Mesendoderm (in vitro differentiated cells): ENCODE data around the gene AMIGO1.
"Not testable (repeated sequence)": the region's sequence is repeated elsewhere in the genome, so short reads cannot be mapped to it uniquely, and the experiment has no call there.

ENCODE experiments used
- DNase-seq: peaks from one replicate; pipeline ENCODE4 v3.0.0; 2013
- H2AK5ac ChIP-seq: 2 replicates; pipeline ENCODE4 v1.6.1; 2013; ENCODE audit warnings: low read length, inconsistent platforms
- H2BK120ac ChIP-seq: 2 replicates; pipeline ENCODE4 v1.6.1; 2013; ENCODE audit warnings: low read depth, mild to moderate bottlenecking, low read length, moderate library complexity, mixed read lengths
- H2BK15ac ChIP-seq: replicated peaks from 2 replicates; pipeline ENCODE4 v1.6.1; 2013; ENCODE audit warnings: low read depth, mild to moderate bottlenecking, moderate library complexity
- H2BK5ac ChIP-seq: 2 replicates; pipeline ENCODE4 v1.6.1; 2013; ENCODE audit warnings: low read length, inconsistent platforms
- H3K18ac ChIP-seq: 2 replicates; pipeline ENCODE4 v1.6.1; 2013; ENCODE audit warnings: mild to moderate bottlenecking, low read length, mixed read lengths
- H3K23ac ChIP-seq: one replicate; pipeline ENCODE4 v1.6.1; 2013; ENCODE audit warnings: low read length
- H3K27ac ChIP-seq: 2 replicates; pipeline ENCODE4 v1.5.1; 2013; ENCODE audit warnings: low read depth, mild to moderate bottlenecking, inconsistent platforms, low read length, moderate library complexity
- H3K27me3 ChIP-seq: 2 replicates; pipeline ENCODE4 v1.6.1; 2013; ENCODE audit warnings: low read length, control low read depth, mild to moderate bottlenecking, inconsistent platforms; ENCODE audit not compliant: insufficient read depth, poor library complexity
- H3K36me3 ChIP-seq: 2 replicates; pipeline ENCODE4 v1.6.1; 2013; ENCODE audit warnings: low read length, inconsistent platforms; ENCODE audit not compliant: control insufficient read depth, insufficient read depth
- H3K4ac ChIP-seq: one replicate; pipeline ENCODE4 v1.6.1; 2013; ENCODE audit warnings: low read depth, mild to moderate bottlenecking, low read length, moderate library complexity
- H3K4me1 ChIP-seq: 2 replicates; pipeline ENCODE4 v1.6.1; 2013; ENCODE audit warnings: low read depth, low read length, inconsistent platforms; ENCODE audit not compliant: control insufficient read depth
- H3K4me2 ChIP-seq: 2 replicates; pipeline ENCODE4 v1.6.1; 2013; ENCODE audit warnings: low read length
- H3K4me3 ChIP-seq: 2 replicates; pipeline ENCODE4 v1.5.1; 2013; ENCODE audit warnings: mild to moderate bottlenecking, low read length
- H3K56ac ChIP-seq: one replicate; pipeline ENCODE4 v1.6.1; 2013; ENCODE audit warnings: low read length
- H3K79me1 ChIP-seq: 2 replicates; pipeline ENCODE4 v1.6.1; 2013; ENCODE audit warnings: low read length, inconsistent platforms
- H3K79me2 ChIP-seq: 2 replicates; pipeline ENCODE4 v1.6.1; 2013; ENCODE audit warnings: mild to moderate bottlenecking, low read length; ENCODE audit not compliant: control insufficient read depth, insufficient read depth
- H3K9ac ChIP-seq: 2 replicates; pipeline ENCODE4 v1.6.1; 2013; ENCODE audit warnings: low read length, inconsistent platforms
- H4K5ac ChIP-seq: one replicate; pipeline ENCODE4 v1.6.1; 2013; ENCODE audit warnings: low read length
- H4K8ac ChIP-seq: one replicate; pipeline ENCODE4 v1.6.1; 2013; ENCODE audit warnings: low read depth, mild to moderate bottlenecking, control low read depth, low read length, moderate library complexity
- WGBS: extraction: QIAGEN DNeasy Blood & Tissue Kit; methylation state at CpG from one replicate; pipeline ENCODE4 v1.1.7; 2013; ENCODE audit warnings: low lambda C conversion rate, missing lambda C conversion rate; ENCODE audit not compliant: insufficient coverage; ENCODE audit errors: extremely low coverage; 5-methylcytosine and 5-hydroxymethylcytosine counted together

The AMIGO1 gene

GRCh38 chr1:109476825-109477224 is 32.7 kb downstream of the AMIGO1 start:
- Histone ChIP-seq H3K4ac (no peak overlapping the region), H4K8ac (no peak overlapping the region), H4K5ac (no peak overlapping the region), H3K27ac (no peak overlapping the region), H3K4me1 (peaks cover 2% of the 10 kb centered on the region), H3K36me3 (no peaks in the 10 kb centered on the region), H3K56ac (no peak overlapping the region), H3K79me1 (no peaks in the 10 kb centered on the region), H3K4me3 (no peak overlapping the region), H3K79me2 (no peaks in the 10 kb centered on the region), H2BK120ac (no peak overlapping the region), H3K4me2 (no peak overlapping the region), H3K23ac (no peak overlapping the region), H3K18ac (no peak overlapping the region), H3K27me3 (no peaks in the 10 kb centered on the region), H3K9ac (no peak overlapping the region), H2BK15ac (no peak overlapping the region), H2AK5ac (no peak overlapping the region), H2BK5ac (no peak overlapping the region)
- WGBS: no CpG with 5 or more reads among the region's 8 CpGs
- no peak for DNase-seq

GRCh38 chr1:109475261-109475660 is 34.3 kb downstream of the AMIGO1 start:
- no peak overlapping the region for H4K5ac ChIP-seq
- H2BK15ac ChIP-seq: no peak overlapping the region
- no CpG with 5 or more reads among the region's 9 CpGs for WGBS
- H3K27me3 ChIP-seq: no peaks in the 10 kb centered on the region
- no peak overlapping the region for H3K4me3 ChIP-seq
- H3K27ac ChIP-seq: no peak overlapping the region
- no peak overlapping the region for H3K9ac ChIP-seq
- no peak overlapping the region for H3K4me2 ChIP-seq
- no peak overlapping the region for H3K18ac ChIP-seq
- no peaks in the 10 kb centered on the region for H3K4me1 ChIP-seq
- H3K36me3 ChIP-seq: no peaks in the 10 kb centered on the region
- no peak for DNase-seq
- H3K4ac ChIP-seq: no peak overlapping the region
- H2BK5ac ChIP-seq: no peak overlapping the region
- H3K79me2 ChIP-seq: no peaks in the 10 kb centered on the region
- no peak overlapping the region for H3K23ac ChIP-seq
- no peaks in the 10 kb centered on the region for H3K79me1 ChIP-seq
- no peak overlapping the region for H2AK5ac ChIP-seq
- no peak overlapping the region for H4K8ac ChIP-seq
- no peak overlapping the region for H3K56ac ChIP-seq
- H2BK120ac ChIP-seq: no peak overlapping the region

- H3K79me2 ChIP-seq: no peaks in the 10 kb centered on the region
- H3K79me1 ChIP-seq: no peaks in the 10 kb centered on the region
- no peaks in the 10 kb centered on the region for H3K27me3 ChIP-seq
- H3K4ac ChIP-seq: no peak overlapping the region
- H3K9ac ChIP-seq: no peak overlapping the region
- no peak overlapping the region for H3K27ac ChIP-seq
- no peak overlapping the region for H2AK5ac ChIP-seq
- H3K18ac ChIP-seq: no peak overlapping the region
- no peaks in the 10 kb centered on the region for H3K4me1 ChIP-seq
- no peak overlapping the region for H4K8ac ChIP-seq
- no peak for DNase-seq
- no peak overlapping the region for H3K56ac ChIP-seq
- no CpG with 5 or more reads among the region's 1 CpG for WGBS
- H3K23ac ChIP-seq: no peak overlapping the region
- H3K4me3 ChIP-seq: no peak overlapping the region
- H2BK15ac ChIP-seq: no peak overlapping the region
- no peak overlapping the region for H4K5ac ChIP-seq
- no peak overlapping the region for H2BK120ac ChIP-seq
- H2BK5ac ChIP-seq: no peak overlapping the region
- H3K4me2 ChIP-seq: no peak overlapping the region
- no peaks in the 10 kb centered on the region for H3K36me3 ChIP-seq
Measured at GRCh38 chr1:109474697-109475096, 34.8 kb downstream of the AMIGO1 start.

GRCh38 chr1:109473284-109474057 is 36.1 kb downstream of the AMIGO1 start:
- not testable (repeated sequence) for H4K5ac ChIP-seq, H2BK15ac ChIP-seq, H3K4me2 ChIP-seq, H3K27ac ChIP-seq, H3K9ac ChIP-seq, H3K79me1 ChIP-seq, H2BK5ac ChIP-seq, H3K4me1 ChIP-seq, H2BK120ac ChIP-seq, H3K4ac ChIP-seq, DNase-seq, H3K18ac ChIP-seq, H3K79me2 ChIP-seq, H3K56ac ChIP-seq, H3K23ac ChIP-seq, H4K8ac ChIP-seq, H3K4me3 ChIP-seq, H2AK5ac ChIP-seq, H3K27me3 ChIP-seq, H3K36me3 ChIP-seq
- no CpG with 5 or more reads among the region's 12 CpGs for WGBS

GRCh38 chr1:109472779-109473178 is 36.7 kb downstream of the AMIGO1 start:
- H4K5ac ChIP-seq: no peak overlapping the region
- H3K79me1 ChIP-seq: no peaks in the 10 kb centered on the region
- peaks cover 5% of the 10 kb centered on the region for H3K27me3 ChIP-seq
- no peak overlapping the region for H3K4me2 ChIP-seq
- WGBS: no CpG with 5 or more reads among the region's 3 CpGs
- no peaks in the 10 kb centered on the region for H3K4me1 ChIP-seq
- H3K27ac ChIP-seq: no peak overlapping the region
- no peaks in the 10 kb centered on the region for H3K36me3 ChIP-seq
- H3K4ac ChIP-seq: no peak overlapping the region
- no peak overlapping the region for H3K56ac ChIP-seq
- H3K9ac ChIP-seq: no peak overlapping the region
- no peak for DNase-seq
- H3K79me2 ChIP-seq: no peaks in the 10 kb centered on the region
- no peak overlapping the region for H2BK15ac ChIP-seq
- no peak overlapping the region for H3K4me3 ChIP-seq
- H2BK5ac ChIP-seq: no peak overlapping the region
- H2BK120ac ChIP-seq: no peak overlapping the region
- no peak overlapping the region for H3K18ac ChIP-seq
- H2AK5ac ChIP-seq: no peak overlapping the region
- H4K8ac ChIP-seq: no peak overlapping the region
- no peak overlapping the region for H3K23ac ChIP-seq

GRCh38 chr1:109470245-109470644 is 39.3 kb downstream of the AMIGO1 start:
- Histone ChIP-seq H3K27ac (no peak overlapping the region), H3K56ac (no peak overlapping the region), H3K27me3 (peaks cover 18% of the 10 kb centered on the region), H2BK120ac (no peak overlapping the region), H3K4me2 (no peak overlapping the region), H3K79me1 (no peaks in the 10 kb centered on the region), H2BK15ac (no peak overlapping the region), H3K4me3 (no peak overlapping the region), H3K79me2 (no peaks in the 10 kb centered on the region), H3K9ac (no peak overlapping the region), H2AK5ac (no peak overlapping the region), H3K4me1 (no peaks in the 10 kb centered on the region), H3K36me3 (no peaks in the 10 kb centered on the region), H3K18ac (no peak overlapping the region), H2BK5ac (no peak overlapping the region), H4K5ac (no peak overlapping the region), H3K4ac (no peak overlapping the region), H4K8ac (no peak overlapping the region), H3K23ac (no peak overlapping the region)
- no peak for DNase-seq
- no CpG with 5 or more reads among the region's 6 CpGs for WGBS
